ENCODE data around the gene DCLRE1A.
"Not testable (repeated sequence)": the region's sequence is repeated elsewhere in the genome, so short reads cannot be mapped to it uniquely, and the experiment has no call there.

The DCLRE1A gene

DNA sequence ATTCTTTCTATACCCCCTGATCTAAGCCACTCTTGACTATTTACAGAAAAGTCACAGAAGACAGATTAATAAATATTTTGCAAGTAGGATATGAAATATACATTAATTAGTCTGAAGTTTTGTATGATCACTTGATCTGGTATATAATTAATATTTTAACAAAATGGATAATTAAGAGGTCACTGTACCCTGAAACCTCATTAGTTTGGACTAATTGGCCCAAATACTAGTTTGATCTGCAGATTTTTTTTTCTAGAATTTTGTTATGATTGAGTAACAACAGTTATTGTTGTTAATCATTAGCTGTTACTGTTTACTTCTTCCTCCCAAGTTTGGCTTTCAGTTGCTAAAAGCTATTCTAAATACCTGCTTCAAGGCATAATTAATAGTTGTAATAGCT, 3.3 kb upstream of the DCLRE1A start:
- no peak for DNase-seq (ENCODE audit: low read depth)

DNA sequence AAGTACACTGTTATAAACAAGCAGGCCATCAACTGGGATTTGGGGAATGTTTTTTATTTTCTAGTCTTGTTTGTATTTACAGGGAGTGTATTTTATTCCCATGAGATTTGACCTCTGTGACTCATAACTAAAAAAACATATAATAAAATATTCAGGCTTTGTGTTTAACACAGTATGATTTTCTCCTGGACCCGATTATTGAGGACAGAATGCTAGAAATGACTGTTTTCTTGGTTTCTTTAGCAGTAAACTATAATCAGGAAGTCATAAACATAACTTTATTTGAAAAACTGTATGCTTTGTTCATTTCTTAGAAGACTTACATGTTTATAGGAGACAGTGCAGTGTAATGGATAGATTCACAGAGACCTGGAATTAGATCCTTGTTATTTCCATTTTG, 2.7 kb upstream of the DCLRE1A start:
- DNase-seq (ENCODE audit: low read depth), result no peak

DNA sequence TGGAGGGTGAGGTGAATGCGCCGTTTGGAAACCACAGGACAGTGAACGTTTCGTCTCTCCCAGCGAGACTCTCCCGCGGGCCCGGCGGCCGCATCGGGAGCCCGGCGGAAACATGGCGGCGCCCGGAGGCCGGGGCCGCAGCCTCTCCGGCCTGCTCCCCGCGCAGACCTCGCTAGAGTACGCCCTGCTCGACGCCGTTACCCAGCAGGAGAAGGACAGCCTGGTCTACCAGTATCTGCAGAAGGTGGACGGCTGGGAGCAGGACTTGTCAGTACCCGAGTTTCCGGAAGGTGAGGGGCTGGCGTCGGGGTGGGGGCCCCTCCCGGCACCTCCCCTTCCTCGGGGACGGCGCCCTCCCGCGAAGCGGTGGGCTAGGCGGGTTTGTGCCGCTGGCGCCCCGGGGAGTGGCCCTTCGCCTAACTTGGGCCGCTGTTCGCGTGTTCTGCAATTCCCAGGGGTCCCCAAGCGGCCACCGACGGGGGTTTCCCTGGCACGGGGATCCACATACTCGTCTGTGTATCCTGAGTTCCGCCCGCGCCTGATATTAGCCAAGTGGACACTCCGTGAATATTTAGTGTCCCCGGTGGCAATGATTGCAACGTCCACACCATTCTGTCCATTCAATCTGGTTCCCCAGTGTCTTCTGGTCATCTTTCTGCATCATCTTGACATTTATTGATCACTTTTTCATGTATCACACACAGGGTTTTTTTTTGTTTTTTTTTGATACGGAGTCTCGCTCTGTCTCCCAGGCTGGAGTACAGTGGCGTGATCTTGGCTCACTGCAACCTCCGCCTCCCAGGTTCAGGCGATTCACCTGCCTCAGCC, 1.1 kb upstream of the DCLRE1A start:
- DNase-seq (ENCODE audit: low read depth), result no peak

DNA sequence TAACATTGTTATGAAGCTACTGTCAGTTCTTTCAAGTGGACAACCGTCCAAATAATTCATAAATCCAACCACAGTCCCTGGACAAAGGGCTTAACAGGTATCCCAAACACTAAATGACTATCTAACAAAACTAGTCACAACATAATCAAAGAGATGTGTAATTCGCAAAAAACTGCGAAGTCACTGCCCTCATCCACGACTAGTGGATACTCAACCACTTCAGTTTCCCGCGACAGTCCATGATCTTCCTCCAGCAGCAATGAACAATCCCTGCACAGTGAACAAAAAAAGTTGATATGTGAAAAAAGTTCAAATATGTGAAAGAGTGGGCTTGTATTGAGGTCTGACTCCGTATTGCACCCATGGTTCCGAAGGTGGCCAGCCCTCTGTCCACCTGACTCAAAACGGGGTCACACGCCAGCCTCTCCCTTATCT, 287 bp downstream of the DCLRE1A start:
- no peak for DNase-seq (ENCODE audit: low read depth)

DNA sequence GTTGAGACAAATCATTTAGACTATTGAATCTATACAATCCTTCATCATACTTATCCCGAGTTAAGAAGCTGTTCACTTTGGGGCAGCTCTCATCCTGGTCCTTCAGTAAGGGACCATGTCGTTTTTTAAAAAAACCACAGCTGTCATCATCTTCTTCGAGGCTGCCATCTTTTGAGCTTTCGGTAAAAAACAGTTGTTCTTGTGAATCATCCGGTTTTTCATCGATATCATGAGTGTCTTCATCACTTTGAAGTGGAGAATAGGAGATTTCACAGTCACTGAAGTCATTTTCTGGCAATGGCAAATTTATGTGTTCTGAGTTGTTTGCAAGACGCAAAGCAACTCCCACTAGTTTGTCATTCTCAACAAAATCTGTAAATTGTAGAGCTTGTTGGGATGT, 3.9 kb downstream of the DCLRE1A start:
- DNase-seq (ENCODE audit: low read depth), result no peak

DNA sequence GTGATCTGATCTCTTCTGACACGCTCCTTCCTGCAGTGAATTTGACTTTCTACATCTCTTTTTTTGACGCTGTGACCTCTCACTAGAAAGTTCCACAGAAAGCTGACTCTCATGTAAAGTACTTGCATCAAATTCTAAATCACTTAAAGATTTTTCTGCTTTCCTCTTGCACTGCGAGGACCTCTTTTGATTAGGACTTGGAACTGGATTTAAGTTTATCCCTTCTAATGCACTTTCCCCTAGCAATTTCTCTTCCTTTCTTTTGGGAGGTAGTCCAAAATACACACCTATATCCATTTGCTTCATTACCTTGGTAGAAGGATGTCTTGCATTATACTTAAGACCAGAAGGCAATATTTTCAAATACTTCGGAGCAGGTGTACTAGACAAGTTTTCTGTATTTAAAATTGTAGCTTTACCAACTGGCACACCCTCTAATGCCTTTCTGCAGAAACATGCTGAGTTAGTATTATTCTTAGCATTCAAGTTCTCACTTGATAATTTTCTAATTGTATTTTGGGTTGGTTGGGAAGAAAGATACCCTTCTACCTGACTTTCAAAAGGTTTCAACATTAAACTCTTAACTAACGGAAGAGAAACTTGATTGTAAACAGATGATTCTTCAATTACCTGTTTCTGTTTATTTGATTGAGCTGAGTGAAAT, 4.6 kb downstream of the DCLRE1A start:
- no peak for DNase-seq (ENCODE audit: low read depth)

DNA sequence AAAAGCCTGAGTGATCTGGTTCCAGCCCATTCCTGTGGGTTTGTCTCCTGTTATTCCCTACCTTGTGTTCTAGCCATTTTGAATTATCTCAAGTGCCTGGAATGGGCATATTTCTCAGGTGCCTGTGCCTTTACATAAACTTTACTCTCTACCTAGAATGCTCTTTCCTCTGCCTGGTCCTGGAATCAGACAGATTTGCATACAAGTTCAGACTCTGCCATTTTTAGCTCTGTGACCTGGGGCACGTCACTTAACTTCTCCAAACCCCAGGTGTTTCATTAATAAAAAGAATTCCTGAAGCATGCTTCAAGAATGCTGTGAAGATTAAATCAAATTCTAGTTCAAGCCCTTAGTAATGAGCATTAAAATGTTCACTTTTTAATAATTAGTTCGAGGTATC, 7.8 kb downstream of the DCLRE1A start:
- DNase-seq (ENCODE audit: low read depth), result no peak

DNA sequence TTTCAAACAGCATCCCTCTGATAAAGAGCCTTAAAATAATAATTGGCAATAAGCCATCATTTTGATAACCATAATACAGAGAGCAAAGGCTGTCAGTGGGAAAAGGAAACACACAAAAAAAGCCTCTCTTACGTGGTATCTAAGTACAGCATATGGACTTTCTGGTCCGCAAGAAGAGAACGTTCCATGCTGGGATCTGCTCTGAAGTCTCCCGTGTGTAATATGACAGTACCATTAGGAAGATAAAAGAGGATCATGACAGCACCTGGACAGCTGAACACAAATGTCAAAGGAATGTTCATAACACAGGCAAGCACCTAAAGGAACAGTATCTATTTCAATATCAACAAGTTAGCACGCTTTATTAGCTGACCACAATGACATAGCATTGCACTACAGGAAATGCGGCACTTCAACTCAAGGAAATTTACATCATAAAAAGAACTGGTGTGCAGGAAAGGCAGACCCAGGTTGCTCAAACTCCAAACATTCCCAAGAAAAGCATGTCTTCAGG, 9.9 kb downstream of the DCLRE1A start:
- DNase-seq (ENCODE audit: low read depth), result no peak

DNA sequence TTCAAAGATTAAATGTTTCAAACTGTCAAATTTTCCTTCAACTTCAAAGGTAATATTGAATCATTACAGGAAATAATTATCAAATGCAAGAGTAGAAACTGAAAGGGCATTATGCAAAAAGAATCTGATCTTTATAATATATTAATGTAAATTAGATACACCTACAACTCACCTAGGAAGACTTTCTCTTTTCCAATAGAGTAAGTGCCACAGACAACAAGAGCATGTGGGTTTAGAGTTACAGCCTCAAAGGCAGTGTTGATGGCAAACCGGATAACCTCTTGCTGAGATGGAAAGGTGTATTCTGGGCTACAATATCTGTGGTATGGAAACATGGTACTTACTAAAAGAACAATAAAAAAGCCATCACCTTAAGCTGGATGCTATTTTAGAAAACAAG, 11.7 kb downstream of the DCLRE1A start:
- no peak for DNase-seq (ENCODE audit: low read depth)

DNA sequence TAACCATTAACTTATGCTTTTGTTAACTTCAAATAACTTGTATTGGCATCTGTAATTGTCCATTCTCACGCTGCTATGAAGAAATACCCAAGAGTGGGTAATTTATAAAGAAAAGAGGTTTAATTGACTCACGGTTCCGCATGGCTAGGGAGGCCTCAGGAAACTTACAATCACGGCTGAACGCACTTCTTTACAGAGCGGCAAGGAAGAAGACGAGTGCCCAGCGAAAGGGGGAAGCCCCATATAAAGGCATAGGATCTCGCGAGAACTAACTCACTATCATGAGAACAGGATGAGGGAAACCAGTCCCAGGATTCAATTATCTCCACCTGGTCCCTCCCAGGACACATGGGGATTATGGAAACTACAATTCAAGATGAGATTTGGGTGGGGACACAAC, 25.3 kb downstream of the DCLRE1A start:
- DNase-seq (ENCODE audit: low read depth), result not testable (repeated sequence)

DNA sequence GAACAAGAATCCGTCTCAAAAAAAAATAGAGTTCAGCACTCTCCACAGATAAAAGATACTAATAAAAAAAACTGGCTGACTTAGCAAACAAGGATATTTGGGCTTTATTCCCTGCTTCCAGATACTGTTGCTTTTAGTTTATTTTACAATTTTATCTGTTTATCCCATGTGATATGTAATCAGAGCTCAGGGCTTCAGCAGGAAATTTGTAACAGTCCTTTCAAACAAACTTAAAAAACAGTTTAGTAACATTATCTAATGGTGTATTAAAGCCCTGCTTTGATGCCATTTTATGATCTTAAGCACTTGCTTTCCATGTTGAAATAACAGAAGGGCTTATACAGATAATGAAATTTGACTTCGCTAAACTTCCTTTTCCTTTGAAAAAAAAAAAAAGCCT, 28.1 kb downstream of the DCLRE1A start:
- no peak for DNase-seq (ENCODE audit: low read depth)

DNA sequence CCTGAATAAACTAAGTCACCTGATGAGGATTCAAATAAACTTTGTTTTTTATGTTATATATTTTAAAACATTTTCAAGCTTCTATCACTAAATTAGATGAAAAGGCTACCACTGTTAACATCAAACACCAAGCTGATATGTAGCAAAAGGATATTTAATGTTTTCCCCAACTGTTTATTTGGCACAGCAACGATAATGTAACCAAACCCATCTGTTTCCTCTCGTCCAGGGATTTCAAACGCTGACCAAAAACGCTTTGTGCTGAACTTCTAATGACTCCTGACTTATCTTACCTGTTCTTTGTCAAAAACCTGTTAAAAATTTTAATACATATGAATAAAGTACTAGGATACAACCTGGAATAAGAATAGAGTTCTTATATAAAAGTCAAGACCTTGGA, 30.5 kb downstream of the DCLRE1A start:
- no peak for DNase-seq (ENCODE audit: low read depth)

DNA sequence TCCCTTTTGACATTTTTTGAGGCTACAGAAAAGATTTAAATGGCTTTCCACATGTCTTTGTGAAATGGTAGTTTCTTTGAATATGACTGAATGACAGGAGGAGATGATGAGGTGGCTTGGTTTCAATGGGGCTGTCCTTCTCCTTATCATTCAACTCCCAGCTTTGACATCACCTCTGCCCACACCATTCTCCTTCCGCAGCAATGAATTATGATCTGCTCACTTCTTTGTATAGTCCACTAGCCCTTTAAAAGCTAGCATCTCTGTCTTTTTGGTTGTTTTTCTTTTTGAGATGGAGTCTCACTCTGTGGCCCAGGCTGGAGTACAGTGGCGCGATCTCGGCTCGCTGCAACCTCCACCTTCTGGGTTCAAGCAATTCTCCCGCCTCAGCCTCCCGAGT, 31.7 kb downstream of the DCLRE1A start:
- DNase-seq (ENCODE audit: low read depth), result no peak

DNA sequence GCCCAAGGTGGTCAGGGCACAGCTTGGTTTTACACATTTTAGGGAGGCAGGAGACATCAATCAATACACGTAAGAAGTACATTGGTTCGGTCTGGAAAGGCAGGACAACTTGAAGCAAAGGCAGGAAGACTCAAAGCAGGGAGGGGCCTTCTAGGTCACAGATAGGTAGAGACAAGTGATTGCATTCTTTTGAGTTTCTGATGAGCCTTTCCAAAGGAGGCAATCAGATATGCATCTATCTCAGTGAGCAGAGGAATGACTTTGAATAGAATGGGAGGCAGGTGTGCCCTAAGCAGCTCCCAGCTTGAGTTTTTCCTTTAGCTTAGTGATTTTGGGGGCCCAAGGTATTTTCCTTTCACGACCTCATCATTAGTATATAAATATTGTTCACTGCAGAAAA, 32.6 kb downstream of the DCLRE1A start:
- not testable (repeated sequence) for DNase-seq (ENCODE audit: low read depth)

DNA sequence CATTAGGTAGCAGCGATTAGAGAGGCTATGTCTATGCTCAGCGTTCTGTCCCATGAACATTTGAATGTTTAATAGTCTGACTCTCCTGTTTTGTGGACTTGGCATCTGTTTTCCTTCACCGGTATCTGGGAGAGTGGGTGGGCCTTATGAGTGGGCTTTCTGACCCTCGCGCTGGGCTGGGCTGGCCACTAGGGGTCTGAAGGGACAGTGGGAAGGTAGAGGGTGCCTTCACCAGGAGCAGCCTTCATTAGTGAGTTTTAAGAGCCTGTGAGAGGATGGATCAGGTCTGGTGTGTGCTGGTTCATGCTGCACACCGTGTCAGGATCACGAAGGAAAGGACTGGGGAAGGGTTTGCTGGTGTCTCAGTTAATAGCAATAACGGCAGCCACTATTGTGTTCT, 33.4 kb downstream of the DCLRE1A start:
- no peak for DNase-seq (ENCODE audit: low read depth)

DNA sequence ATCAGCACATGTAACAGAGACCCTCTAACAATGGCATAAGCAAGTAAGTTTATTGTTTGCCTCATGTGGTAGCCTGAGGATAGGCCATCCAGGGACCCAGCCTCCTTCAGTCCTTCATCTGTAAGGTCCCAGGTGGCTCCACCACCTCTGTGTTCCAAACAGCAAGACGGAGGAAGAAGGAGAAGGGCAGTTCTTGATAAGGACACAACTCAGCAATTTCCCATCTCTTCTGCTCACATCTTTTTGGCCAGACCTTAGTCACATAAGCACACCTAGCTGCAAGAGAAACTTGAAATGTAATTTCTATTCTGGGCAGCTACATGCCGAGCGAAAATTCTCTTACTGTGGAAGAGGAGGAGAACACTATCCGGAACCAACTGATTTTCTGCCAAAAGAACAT, 33.9 kb downstream of the DCLRE1A start:
- no peak for DNase-seq (ENCODE audit: low read depth)

DNA sequence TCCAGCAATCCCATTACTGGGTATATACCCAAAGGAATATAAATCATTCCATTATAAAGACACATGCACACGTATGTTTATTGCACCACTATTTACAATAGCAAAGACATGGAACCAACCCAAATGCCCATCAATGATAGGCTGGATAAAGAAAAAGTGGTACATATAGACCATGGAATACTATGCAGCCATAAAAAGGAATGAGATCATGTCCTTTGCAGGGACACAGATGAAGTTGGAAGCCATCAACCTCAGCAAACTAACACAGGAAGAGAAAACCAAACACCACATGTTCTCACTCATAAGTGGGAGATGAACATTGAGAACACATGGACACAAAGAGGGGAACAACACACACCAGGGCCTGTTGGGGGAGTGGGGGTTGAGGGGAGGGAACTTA, 39.2 kb downstream of the DCLRE1A start:
- not testable (repeated sequence) for DNase-seq (ENCODE audit: low read depth)

DNA sequence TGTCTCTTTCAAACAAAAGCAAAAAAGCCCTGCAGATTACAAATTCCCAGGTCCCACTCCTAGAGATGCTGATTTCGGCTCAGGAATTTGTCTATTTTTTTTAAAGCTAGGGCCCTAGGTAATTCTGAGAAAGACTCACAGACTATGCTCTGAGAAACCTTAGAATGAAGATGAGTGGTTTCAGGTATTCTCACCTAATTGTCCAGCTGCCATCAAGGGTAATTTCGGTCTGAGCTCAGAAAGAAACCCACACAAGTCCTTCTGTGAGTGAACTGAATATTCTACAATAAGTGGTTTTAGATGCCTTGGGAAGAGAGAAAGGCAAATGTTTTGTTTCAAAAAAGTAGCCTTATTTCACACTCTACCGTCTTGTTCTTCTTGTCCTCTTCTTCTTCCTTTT, 45.7 kb downstream of the DCLRE1A start:
- no peak for DNase-seq (ENCODE audit: low read depth)

DNA sequence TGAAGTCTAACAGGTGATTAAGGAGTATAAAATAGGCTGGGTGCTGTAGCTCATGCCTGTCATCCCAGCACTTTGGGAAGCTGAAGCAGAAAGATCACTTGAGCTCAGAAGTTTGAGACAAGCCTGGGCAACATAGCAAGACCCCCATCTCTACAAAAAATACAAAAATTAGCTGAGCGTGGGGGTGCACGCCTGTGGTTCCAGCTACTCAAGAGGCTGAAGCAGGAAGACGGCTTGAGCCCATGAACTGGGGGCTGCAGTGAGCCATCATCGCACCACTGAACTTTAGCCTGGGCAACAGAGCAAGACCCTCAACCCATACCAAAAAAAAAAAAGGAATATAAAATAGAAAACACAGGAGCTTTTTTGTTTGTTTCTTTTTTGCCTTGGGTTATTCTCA, 47.4 kb downstream of the DCLRE1A start:
- no peak for DNase-seq (ENCODE audit: low read depth)

DNA sequence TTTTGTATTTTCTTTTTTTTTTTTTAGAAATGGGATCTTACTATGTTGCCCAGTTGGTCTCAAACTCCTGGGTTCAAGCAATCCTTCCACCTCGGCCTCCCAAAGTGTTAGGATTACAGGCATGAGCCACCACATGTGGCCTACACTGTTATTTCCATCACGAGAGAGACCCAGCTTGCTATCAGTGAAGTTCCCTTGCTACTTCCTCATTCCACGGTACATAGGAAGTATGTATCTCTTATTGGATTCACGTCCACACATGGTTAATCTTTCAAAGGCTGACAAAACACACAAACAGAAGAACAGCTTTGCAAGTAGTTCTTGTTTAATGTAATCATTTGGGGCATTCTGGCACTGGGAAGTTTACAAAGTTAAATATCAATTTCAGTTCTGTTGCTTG, 50.9 kb downstream of the DCLRE1A start:
- no peak for DNase-seq (ENCODE audit: low read depth)

DNA sequence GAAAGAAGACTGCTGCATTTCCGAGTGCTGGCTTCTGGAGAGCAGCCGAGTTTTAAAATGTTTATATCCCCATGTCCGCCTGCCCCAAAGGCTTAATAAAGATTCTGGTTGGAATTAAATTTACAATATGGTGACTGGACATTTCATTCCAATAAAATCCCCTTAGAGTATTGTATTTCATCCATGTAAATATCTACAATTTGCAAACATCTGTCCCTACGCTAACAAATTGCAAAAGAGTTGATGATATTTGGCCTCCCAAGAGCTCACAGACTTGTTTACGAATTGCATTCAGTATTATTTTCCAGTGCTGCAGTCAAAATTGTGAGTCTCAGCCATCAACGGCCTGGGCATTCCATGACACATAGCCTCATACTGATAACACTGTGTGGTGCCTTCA, 52.3 kb downstream of the DCLRE1A start:
- no peak for DNase-seq (ENCODE audit: low read depth)

DNA sequence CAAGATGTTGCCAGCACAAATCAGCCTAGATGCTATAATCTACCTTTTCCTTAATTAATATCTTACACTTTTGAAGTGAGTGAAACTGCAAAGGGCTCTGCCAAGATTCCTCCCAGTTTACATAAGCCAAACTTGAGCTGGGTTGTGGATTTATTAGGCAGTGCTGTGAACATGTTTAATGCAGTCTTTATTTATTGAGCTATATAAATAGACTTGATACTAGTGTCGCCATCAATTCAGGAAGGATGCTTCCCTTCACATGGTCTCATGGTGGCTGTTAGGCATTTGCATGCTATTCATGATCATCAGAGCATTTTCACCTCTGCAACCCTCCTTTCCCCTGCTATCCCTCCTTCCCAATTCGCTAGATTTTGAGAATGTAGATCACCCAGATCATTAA, 62.2 kb downstream of the DCLRE1A start:
- DNase-seq (ENCODE audit: low read depth), result no peak

DNA sequence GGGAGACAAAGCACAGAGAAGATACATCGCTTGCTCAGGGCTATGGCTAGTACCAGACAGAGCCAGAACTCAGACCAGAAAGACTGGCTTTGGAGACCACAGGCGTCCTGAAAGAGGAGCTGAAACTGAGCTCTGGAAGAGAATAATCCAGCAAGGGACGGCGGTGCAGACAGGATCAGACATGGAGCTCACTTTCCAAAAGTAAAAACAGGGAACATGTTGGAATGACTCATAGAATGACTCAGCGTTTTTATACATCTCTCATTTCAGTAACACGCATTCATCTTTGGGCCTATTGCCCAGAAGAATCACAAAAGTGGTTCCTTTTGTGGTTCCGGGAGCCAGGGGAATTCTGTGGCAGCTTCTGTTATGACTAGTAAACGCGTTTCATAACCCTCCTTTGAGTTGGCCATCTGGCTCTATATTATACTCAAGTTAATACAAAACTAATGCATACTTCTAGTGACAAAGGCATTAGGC, 65.2 kb downstream of the DCLRE1A start:
- peak; percentile 99 for DNase-seq (ENCODE audit: low read depth)

Data from stromal cell of bone marrow (primary cell).